ENCODE measurements around the gene ELOVL6. TPM values are rescaled to one million over a fixed set of nuclear protein-coding genes. Genes with fewer than 3 reads are reported as not detected.
A peak's percentile ranks its signal among the peaks of the same experiment; 100 is the strongest.
"Not testable (repeated sequence)": the region's sequence is repeated elsewhere in the genome, so short reads cannot be mapped to it uniquely, and the experiment has no call there.

The ELOVL6 gene, protein sequence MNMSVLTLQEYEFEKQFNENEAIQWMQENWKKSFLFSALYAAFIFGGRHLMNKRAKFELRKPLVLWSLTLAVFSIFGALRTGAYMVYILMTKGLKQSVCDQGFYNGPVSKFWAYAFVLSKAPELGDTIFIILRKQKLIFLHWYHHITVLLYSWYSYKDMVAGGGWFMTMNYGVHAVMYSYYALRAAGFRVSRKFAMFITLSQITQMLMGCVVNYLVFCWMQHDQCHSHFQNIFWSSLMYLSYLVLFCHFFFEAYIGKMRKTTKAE
- 10 to 100 TPM; 15.9 to 32.2 (median 20.4) TPM for total RNA-seq

DNA sequence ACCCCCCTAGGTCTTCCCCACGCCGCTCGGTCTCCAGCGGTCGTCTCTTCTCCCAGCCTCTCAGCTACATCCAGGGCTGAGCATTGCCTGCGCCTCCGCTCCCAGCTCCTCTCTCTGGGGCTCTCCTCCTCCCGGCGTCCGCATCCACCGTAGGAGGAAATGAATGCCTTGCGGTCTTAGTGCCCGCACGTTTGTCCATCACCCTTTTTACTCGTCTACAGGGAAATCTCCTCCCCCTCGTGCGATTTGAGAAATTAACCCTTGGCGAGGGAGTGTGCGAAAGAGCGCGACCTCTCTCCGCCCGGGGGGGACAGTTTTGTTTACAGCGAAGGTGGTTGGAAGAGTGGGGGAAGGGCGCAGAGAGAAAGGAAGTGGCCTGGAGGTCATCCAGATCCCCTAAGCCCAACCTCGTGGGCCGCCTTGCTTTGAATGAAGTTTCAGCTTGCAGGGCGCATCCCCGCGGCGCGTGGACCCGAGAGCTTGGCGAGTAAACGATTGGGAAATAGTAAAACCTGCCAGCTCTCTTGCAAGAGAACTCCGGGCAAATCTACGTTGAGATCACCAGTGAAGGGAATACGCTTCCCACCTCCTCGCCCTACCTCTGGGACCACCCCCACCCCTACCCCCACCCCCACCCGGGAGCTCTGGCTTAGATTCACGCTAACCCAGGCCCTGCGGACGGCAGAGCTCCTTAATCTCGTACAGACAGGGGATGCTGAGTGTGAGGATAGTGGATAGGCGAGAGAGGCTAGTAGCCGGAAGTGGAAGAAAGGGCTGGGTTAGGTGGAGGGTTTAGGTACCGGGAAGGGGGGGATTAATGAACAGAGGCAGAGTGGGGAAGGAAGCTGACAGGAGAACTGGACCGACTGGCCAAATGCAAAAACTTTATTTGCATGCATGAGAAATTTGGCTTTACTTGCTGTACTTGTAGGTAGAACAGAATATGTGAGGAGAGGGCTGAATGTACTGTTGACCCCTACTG, at the start of gene ELOVL6:
Gene ELOVL6, minus strand, starts transcription at position 181 of the 982 bp plus-strand sequence. CDS start 280 bp downstream, outside the sequence.
- peak within 1 kb of the TSS; percentile 79 for H3K4me3 ChIP-seq (ENCODE audit: low read depth, poor library complexity, severe bottlenecking)
- TF ChIP-seq, protein P1, sequence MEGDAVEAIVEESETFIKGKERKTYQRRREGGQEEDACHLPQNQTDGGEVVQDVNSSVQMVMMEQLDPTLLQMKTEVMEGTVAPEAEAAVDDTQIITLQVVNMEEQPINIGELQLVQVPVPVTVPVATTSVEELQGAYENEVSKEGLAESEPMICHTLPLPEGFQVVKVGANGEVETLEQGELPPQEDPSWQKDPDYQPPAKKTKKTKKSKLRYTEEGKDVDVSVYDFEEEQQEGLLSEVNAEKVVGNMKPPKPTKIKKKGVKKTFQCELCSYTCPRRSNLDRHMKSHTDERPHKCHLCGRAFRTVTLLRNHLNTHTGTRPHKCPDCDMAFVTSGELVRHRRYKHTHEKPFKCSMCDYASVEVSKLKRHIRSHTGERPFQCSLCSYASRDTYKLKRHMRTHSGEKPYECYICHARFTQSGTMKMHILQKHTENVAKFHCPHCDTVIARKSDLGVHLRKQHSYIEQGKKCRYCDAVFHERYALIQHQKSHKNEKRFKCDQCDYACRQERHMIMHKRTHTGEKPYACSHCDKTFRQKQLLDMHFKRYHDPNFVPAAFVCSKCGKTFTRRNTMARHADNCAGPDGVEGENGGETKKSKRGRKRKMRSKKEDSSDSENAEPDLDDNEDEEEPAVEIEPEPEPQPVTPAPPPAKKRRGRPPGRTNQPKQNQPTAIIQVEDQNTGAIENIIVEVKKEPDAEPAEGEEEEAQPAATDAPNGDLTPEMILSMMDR (IDR thresholded peaks at IDR 0.05) = no peak
- TF ChIP-seq POLR2A (IDR thresholded peaks at IDR 0.05) = no peak
- DNase-seq (ENCODE audit: low spot score in 2 of 2) = peak; percentile 48 to 89
- WGBS, 2 donors = 2 to 3% methylated on average over 48 of the region's 48 CpGs
- intact Hi-C loops (cut with DNase I; ENCODE audit: low total_unique reads) = no loop called here

DNA sequence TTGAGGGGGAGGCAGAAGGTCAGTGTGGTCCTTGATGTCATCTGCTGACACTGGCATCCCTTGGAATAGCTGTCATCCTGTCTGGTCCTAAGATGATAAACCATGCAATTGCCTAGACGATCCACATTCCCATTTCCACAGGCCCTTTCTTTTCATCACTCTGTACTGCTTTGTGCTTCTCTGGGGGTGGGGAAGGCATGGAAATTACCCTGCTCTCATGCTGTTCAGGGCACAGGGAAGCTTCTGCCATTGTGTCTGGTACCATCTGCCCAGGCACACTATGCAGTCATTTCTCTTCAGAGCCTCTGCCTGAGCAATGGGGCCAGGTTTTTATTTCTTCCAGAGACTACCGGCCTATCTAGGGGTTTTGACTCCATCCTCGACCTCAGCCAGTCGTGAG, 49.7 kb upstream of the ELOVL6 start:
- no peak overlapping the region for H3K4me3 ChIP-seq (ENCODE audit: low read depth, poor library complexity, severe bottlenecking)
- DNase-seq (ENCODE audit: low spot score in 2 of 2) = no peak
- 54 to 62% methylated on average over 4 of the region's 4 CpGs for WGBS, 2 donors
- no peak for TF ChIP-seq POLR2A (IDR thresholded peaks at IDR 0.05)
- TF ChIP-seq, protein P1 (IDR thresholded peaks at IDR 0.05) = no peak
- intact Hi-C loops (cut with DNase I; ENCODE audit: low total_unique reads) = no loop called here

DNA sequence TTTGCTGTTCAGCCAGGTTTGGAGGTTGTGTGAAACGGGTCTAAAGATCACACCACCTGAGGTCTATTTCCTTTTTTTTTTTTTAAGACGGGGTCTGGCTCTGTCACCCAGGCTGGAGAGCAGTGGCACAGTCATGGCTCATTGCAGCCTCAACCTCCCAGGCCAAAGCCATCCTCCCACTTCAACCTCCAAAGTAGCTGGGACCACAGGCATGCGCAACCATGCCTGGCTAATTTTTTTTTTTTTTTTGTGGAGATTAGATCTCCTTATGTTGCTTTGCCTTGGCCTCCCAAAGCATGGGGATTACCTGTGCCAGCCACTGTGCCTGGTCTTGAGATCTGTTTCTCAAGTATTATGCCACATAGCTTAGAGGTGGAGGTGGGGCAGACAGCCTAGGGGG, 49.2 kb upstream of the ELOVL6 start:
- TF ChIP-seq, protein P1 (IDR thresholded peaks at IDR 0.05) = no peak
- no peak for TF ChIP-seq POLR2A (IDR thresholded peaks at IDR 0.05)

DNA sequence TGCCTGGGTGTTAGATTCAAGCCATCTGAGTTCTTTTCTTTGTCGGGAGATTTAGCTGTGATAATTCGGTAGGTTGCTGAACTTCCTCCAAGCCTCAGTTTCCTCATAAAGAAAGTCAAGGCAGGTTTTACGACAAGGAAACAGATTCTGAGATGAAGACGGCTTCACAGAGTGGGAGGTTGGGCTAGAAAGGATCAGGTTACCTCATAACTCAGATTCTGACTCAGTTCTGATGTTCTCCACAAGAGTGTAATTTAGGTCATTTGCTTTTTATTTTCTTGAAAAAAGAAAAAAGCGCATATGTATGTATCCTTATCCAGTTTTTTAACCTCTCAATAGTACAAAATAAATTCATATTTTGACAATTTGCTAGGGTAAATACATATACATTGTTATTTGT, 47.2 kb upstream of the ELOVL6 start:
- no peak for DNase-seq (ENCODE audit: low spot score in 2 of 2)
- TF ChIP-seq, protein P1 (IDR thresholded peaks at IDR 0.05) = no peak
- TF ChIP-seq POLR2A (IDR thresholded peaks at IDR 0.05) = no peak
- WGBS, 2 donors = 40 to 41% methylated on average over 5 of the region's 5 CpGs
- intact Hi-C loops (cut with DNase I; ENCODE audit: low total_unique reads) = no loop called here
- H3K4me3 ChIP-seq (ENCODE audit: low read depth, poor library complexity, severe bottlenecking) = no peak overlapping the region

More for the DNA sequence above, 49.2 kb upstream of the ELOVL6 start:
- DNase-seq (ENCODE audit: low spot score in 2 of 2) = no peak
- H3K4me3 ChIP-seq (ENCODE audit: low read depth, poor library complexity, severe bottlenecking) = no peak overlapping the region
- intact Hi-C loops (cut with DNase I; ENCODE audit: low total_unique reads) = no loop called here
- WGBS, 2 donors = 82 to 85% methylated on average over 3 of the region's 3 CpGs

DNA sequence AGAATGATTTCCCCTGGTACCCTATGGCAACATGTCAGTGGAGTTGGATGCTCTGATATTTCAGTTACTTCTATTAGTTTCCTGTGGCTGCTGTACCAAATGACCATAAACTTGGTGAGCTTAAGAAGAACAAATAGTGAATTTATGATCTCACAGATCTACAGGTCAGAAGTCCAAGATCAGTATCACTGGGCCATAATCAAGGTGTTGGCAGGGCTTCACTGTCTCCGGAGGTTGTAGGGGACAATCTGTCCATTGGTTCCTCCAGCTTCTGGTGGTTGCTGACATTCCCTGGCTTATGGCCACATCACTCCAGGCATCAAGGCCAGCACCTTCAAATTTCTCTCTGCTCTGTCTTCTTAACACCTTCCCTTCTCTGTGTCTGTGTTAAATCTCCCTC, 37.9 kb upstream of the ELOVL6 start:
- WGBS, 2 donors = 85 to 87% methylated on average over 1 of the region's 1 CpG
- H3K4me3 ChIP-seq (ENCODE audit: low read depth, poor library complexity, severe bottlenecking) = no peak overlapping the region
- intact Hi-C loops (cut with DNase I; ENCODE audit: low total_unique reads) = no loop called here
- no peak for DNase-seq (ENCODE audit: low spot score in 2 of 2)
- TF ChIP-seq POLR2A (IDR thresholded peaks at IDR 0.05) = no peak
- TF ChIP-seq, protein P1 (IDR thresholded peaks at IDR 0.05) = no peak

DNA sequence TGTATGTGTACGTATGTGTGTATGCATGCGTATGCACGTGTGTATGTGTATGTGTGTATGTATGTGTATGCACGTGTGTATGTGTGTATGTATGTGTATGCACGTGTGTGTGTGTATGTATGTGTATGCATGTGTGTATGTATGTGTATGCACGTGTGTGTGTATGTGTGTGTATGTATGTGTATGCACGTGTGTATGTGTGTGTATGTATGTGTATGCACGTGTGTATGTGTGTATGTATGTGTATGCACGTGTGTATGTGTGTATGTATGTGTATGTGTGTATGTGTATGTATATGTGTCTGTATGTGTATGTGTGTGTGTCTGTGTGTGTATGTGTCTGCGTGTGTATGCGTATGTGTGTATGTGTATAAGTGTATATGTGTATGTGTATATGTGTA, 35.2 kb upstream of the ELOVL6 start:
- WGBS, 2 donors = 74 to 75% methylated on average over 11 of the region's 11 CpGs
- H3K4me3 ChIP-seq (ENCODE audit: low read depth, poor library complexity, severe bottlenecking); DNase-seq (ENCODE audit: low spot score in 2 of 2); intact Hi-C loops (cut with DNase I; ENCODE audit: low total_unique reads): not testable (repeated sequence)
